ENCODE results near the gene LRRC53.

Gene LRRC53

GRCh38 chr1:74502858-74503257 lies 9.6 kb downstream of the LRRC53 start:
- no peak for DNase-seq (ENCODE audit: low read depth)

DNA sequence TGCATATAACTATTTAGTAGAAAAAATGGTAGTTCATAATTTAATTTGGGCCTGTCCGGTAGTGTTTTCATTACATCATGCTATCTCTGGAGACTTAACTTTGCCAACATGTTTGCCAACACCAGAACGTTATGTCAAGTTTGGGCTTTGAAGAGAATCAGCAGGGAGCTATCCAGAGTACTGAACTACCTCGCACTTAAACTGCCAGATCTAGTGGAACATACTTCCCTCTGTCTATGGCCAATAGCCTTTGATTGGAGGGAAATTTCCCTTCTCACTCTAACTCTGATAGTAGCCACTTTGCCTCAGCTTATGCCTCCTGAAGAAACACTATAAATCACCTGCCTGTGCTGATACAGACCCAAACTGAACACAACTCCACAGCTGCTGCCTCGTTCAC lies 10.0 kb downstream of the LRRC53 start:
- no peak for DNase-seq (ENCODE audit: low read depth)

GRCh38 chr1:74498901-74499300 lies 13.5 kb downstream of the LRRC53 start:
- no peak for DNase-seq (ENCODE audit: low read depth)

GRCh38 chr1:74496669-74497068 lies 15.7 kb downstream of the LRRC53 start:
- DNase-seq (ENCODE audit: low read depth), result no peak

DNA sequence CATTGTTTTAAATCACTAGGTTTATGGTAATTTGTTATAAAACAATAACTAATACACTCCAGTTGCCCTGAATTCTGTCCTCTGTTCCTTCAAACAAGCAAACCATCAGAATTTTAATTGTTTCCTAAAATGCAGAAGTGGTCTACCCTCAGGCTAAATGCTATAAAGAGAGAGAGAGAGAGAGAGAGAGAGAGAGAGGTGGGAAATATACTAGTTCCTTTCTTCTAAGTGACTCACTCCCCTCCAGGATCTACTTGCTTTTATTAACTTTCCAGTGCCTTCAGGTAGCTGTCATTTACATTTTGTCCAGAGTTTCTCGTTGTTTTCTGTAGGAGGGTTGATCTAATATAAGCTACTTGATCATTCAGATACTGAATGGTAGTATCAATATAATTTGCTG lies 26.4 kb downstream of the LRRC53 start:
- DNase-seq (ENCODE audit: low read depth), result no peak

DNA sequence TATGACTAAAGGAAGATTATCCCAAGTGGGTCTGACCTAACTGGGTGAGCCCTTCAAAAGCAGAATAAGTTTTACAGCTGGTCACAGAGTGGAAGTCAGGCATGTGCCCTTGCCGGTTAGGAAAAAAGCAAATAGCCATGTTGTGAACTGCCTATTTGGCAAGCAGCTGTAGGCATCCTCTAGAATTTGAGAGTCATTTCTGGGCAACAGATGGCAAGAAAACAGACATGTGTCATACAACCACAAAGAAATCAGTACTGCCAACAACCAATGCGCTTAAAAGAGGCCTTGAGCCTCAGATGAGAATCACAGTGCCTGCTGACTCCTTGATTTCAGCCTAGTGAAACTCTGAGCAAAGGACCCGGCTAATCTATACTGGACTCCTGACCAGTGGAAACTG lies 26.8 kb downstream of the LRRC53 start:
- no peak for DNase-seq (ENCODE audit: low read depth)

- DNase-seq (ENCODE audit: low read depth), result no peak
Measured at GRCh38 chr1:74481607-74482006, 30.8 kb downstream of the LRRC53 start.

DNA sequence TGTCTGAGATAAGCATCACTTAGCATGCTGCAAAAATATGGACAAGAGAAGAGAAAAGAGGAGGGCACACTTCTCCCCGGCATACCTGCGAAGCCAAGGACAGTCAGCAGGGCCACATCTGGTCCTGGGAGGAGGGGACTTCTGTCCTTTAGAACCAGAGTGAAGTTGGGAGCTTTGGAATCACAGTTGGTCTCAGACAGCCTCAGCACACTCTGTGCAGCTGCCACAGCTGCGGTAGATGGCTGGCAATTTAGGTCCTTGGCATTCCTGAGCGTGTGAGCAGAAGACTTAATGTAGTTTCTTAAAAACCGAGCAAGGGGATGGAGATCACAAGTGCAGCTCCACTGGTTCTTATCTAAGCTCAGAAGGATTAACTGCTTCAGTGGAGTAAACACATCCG lies 32.3 kb downstream of the LRRC53 start:
- no peak for DNase-seq (ENCODE audit: low read depth)

GRCh38 chr1:74478979-74479378 lies 33.4 kb downstream of the LRRC53 start:
- no peak for DNase-seq (ENCODE audit: low read depth)

GRCh38 chr1:74474585-74474984 lies 37.8 kb downstream of the LRRC53 start:
- no peak for DNase-seq (ENCODE audit: low read depth)

GRCh38 chr1:74471470-74471869 lies 40.9 kb downstream of the LRRC53 start:
- DNase-seq (ENCODE audit: low read depth), result no peak

GRCh38 chr1:74470936-74471335 lies 41.5 kb downstream of the LRRC53 start:
- DNase-seq (ENCODE audit: low read depth), result no peak

DNA sequence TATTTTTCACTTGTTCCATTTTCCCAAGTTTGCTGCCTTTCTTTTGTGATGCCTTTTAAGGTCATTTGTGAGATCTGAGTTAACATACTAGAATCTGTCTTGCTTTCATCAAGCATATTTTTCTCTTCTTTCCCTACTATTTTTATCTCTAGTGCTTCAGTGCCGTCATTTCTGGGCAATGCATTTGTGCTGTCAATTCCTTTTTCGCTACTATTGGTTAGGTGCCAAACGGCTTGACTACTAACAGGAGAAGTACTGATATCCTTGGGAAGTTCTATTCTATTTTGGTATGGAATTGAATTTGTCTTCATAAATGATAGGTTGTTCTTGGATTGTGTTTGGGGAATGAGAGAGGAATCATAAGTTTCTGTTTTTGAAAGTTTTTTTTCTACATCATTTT lies 42.2 kb downstream of the LRRC53 start:
- no peak for DNase-seq (ENCODE audit: low read depth)

- no peak for DNase-seq (ENCODE audit: low read depth)
Measured at GRCh38 chr1:74468982-74469603, 43.3 kb downstream of the LRRC53 start.

DNA sequence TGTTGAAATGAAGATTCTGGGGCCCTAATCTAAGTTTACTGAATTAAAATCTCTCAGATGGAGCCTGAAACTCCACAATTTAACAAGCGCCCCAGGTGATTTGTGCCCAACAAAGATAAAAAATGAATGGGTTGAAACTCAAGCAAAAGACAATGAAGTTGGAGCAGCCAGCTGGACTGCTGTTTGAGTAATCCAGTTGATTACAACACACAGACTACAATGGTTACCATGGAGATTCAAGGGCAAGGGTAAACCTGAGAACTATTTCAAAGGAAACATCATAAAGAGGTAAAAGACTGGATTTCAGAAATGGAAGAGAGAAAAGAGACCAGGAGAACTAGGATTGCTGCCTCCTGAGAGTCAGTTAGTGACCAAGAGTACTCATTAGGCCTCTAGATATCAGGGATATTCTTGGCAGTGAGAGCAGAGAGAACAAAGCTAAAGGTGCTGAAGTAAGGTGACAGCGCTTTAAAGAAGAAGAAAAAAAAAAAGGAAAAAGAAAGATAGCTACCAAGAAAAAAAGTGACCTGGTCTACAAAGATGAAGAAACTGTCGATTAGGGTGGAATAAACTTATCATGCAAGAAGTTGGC lies 44.5 kb downstream of the LRRC53 start:
- DNase-seq (ENCODE audit: low read depth), result no peak

GRCh38 chr1:74465193-74465681 lies 47.2 kb downstream of the LRRC53 start:
- DNase-seq (ENCODE audit: low read depth), result no peak

DNA sequence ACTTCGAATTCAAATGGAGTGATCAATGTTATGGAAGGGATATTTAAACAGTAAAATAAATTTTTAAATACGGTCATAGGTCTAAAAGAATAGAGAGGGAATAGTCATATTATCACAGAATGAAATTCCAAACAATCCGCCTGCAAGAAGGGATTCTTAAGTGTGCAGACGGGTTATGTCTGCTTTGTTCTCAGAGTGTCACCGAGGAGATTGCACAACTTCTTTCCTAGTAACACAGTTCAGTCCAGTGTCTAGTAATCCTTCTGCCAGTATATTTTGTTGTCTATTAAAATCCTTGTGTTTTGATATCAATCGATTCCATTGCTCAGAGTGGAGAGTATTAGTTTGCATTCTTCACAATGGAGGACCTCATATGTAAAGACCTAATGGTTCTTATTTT lies 48.4 kb downstream of the LRRC53 start:
- DNase-seq (ENCODE audit: low read depth), result no peak

GRCh38 chr1:74463333-74463988 lies 49.0 kb downstream of the LRRC53 start:
- DNase-seq (ENCODE audit: low read depth), result no peak

DNA sequence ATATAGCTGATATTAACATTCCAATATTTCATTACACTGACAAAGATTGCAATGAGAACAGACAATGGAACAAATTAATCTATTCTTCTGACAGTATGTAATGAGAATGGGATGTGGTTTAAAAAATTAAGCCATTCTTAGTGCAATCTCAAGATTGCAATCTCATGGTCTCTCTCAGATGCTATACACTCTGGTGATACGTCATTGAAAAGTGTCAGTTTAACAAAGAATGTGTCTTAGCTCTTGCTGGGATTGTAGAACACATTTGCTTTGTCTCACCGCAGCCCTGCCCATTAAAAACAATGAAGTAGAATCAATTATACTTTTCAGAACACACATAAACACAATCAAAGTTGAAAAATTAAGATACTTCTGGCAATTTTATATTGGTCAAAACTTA lies 55.2 kb downstream of the LRRC53 start:
- no peak for DNase-seq (ENCODE audit: low read depth)

DNA sequence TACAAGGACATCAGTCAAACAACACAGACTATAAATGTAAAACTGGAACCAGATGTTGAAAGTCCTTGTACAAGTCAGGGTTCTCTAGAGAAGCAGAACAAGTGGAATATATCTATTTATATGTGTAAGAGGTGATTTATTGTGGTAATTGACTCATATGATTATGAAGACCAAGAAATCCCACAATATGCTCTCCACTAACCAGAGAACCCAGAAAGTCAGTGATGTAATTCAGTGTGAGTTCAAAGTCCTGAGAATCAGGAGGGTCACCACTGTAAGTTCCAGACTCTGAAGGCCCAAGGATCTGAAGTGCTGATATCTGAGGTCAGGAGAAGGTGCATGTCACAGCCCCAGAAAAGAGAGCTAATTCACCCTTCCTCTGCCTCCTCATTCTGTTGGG lies 57.0 kb downstream of the LRRC53 start:
- no peak for DNase-seq (ENCODE audit: low read depth)

DNA sequence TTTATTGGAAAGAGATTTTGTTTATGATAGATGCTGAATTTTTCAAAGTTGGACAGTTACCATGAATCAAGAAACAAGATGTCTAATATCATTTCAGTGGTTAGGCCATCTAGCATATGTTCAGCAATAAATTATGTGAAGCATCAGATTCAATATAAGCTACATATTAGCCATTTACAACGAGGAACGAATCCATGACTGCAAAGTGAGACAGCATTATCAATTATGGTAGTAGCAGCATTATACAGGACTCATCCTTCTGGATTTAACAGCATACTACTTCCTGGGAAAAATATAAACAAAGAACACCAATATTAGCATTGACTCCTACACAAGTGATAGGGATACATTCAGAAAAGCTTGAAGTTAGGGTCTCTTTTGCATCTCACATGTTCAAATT lies 59.1 kb downstream of the LRRC53 start:
- no peak for DNase-seq (ENCODE audit: low read depth)

GRCh38 chr1:74452035-74452434 lies 60.4 kb downstream of the LRRC53 start:
- DNase-seq (ENCODE audit: low read depth), result no peak

DNA sequence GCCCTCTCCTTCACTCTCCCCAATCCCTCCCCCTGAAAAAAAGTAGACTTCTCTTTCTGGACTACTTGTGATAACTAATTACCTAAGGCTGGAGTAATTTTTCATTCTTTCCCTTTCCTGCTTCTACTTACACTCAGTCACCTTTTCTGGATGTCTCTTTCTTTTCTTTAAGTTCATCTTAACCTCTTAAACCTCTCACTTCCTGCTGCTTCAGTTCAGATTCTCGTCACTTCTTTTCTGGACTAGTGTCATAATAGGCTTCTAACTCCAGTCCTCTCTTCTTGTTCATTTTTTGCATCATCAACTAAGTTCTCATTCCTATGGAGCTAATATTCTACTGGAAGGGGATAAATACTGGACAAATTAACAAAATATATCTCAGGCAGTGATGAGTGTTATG lies 75.4 kb downstream of the LRRC53 start:
- no peak for DNase-seq (ENCODE audit: low read depth)

- no peak for DNase-seq (ENCODE audit: low read depth)
Measured at GRCh38 chr1:74436078-74436477, 76.3 kb downstream of the LRRC53 start.
